WTC11 (cell line): ENCODE data around the gene ZBTB21. TPM values are rescaled to one million over a fixed set of nuclear protein-coding genes. Genes with fewer than 3 reads are reported as not detected.

Experiments
- ATAC-seq: fragments of 200-7000 bp; cut with Tn5 transposase; 2 replicates; pipeline ENCODE4 v1.10.0; 2021; ENCODE audit warnings: mild to moderate bottlenecking, moderate library complexity
- CTCF ChIA-PET: fragments of 300-600 bp; sonication (Branson Sonifier 250); formaldehyde crosslinking; loops from one replicate; lab custom pipeline; 2021; ENCODE audit warnings: antibody characterized with exemption; lab: Charles Lee
- POLR2A ChIA-PET: fragments of 350-600 bp; sonication (Branson Sonifier 250); formaldehyde crosslinking; loops from one replicate; lab custom pipeline; 2021; ENCODE audit warnings: antibody characterized with exemption; lab: Charles Lee
- DNase-seq: peaks from one replicate; pipeline ENCODE4 v3.0.0; 2021; ENCODE audit warnings: low spot score
- H3K27ac Mint-ChIP-seq: 2 replicates; pipeline ENCODE4 v1.8.0; 2021; ENCODE audit warnings: mixed read lengths
- H3K27me3 Mint-ChIP-seq: 2 replicates; pipeline ENCODE4 v1.8.0; 2021; ENCODE audit warnings: low read depth, mild to moderate bottlenecking, moderate library complexity, mixed read lengths
- H3K36me3 Mint-ChIP-seq: 2 replicates; pipeline ENCODE4 v1.8.0; 2021; ENCODE audit warnings: mixed read lengths
- H3K4me1 Mint-ChIP-seq: 2 replicates; pipeline ENCODE4 v1.8.0; 2022; ENCODE audit warnings: mixed read lengths
- H3K4me3 Mint-ChIP-seq: 2 replicates; pipeline ENCODE4 v1.8.0; 2021; ENCODE audit warnings: mild to moderate bottlenecking, moderate library complexity, mixed read lengths
- H3K9me3 Mint-ChIP-seq: 2 replicates; pipeline ENCODE4 v1.8.0; 2021; ENCODE audit warnings: mixed read lengths
- ATF1 ChIP-seq: sonication (generic); formaldehyde crosslinking; IDR thresholded peaks from 2 replicates; pipeline ENCODE4 v1.8.1; 2023; ENCODE audit warnings: mild to moderate bottlenecking, moderate library complexity, missing genetic modification reagents
- ATF2 ChIP-seq: sonication (generic); formaldehyde crosslinking; IDR thresholded peaks from 2 replicates; pipeline ENCODE4 v1.8.1; 2022; ENCODE audit warnings: low read depth, missing genetic modification reagents, borderline replicate concordance
- ATF6 ChIP-seq: sonication (generic); formaldehyde crosslinking; IDR thresholded peaks from 2 replicates; pipeline ENCODE4 v1.8.1; 2023; ENCODE audit warnings: mild to moderate bottlenecking, missing genetic modification reagents
- CBFB ChIP-seq: sonication (generic); formaldehyde crosslinking; IDR thresholded peaks from 2 replicates; pipeline ENCODE4 v1.8.1; 2022; ENCODE audit warnings: mild to moderate bottlenecking, low read depth, missing genetic modification reagents
- ESRRA ChIP-seq: sonication (generic); formaldehyde crosslinking; IDR thresholded peaks from 2 replicates; pipeline ENCODE4 v1.8.1; 2022; ENCODE audit warnings: mild to moderate bottlenecking, missing genetic modification reagents, borderline replicate concordance
- ETV6 ChIP-seq: sonication (generic); formaldehyde crosslinking; IDR thresholded peaks from 2 replicates; pipeline ENCODE4 v1.8.1; 2022; ENCODE audit warnings: mild to moderate bottlenecking, missing genetic modification reagents
- FOXK1 ChIP-seq: sonication (generic); formaldehyde crosslinking; IDR thresholded peaks from 2 replicates; pipeline ENCODE4 v1.8.0; 2022; ENCODE audit warnings: mild to moderate bottlenecking, moderate library complexity, missing genetic modification reagents
- FOXP4 ChIP-seq: sonication (generic); formaldehyde crosslinking; IDR thresholded peaks from 2 replicates; pipeline ENCODE4 v1.8.0; 2022; ENCODE audit warnings: mild to moderate bottlenecking, missing genetic modification reagents
- GRHL2 ChIP-seq: fragments of 250-450 bp; sonication (Bioruptor Pico); IDR thresholded peaks from 2 replicates; pipeline ENCODE4 v1.8.0; 2022; ENCODE audit warnings: mild to moderate bottlenecking, moderate library complexity; ENCODE audit not compliant: insufficient replicate concordance, severe bottlenecking
- HMGA2 ChIP-seq: fragments of 250-450 bp; sonication (Bioruptor Pico); IDR thresholded peaks from 2 replicates; pipeline ENCODE4 v1.4.0; 2021; ENCODE audit warnings: mild to moderate bottlenecking, moderate library complexity
- JUN ChIP-seq: sonication (generic); formaldehyde crosslinking; IDR thresholded peaks from 2 replicates; pipeline ENCODE4 v1.8.0; 2023; ENCODE audit warnings: mild to moderate bottlenecking, missing genetic modification reagents
- KAT7 ChIP-seq: sonication (generic); formaldehyde crosslinking; IDR thresholded peaks from 2 replicates; pipeline ENCODE4 v1.8.1; 2023; ENCODE audit warnings: missing genetic modification reagents, mild to moderate bottlenecking, borderline replicate concordance
- MLX ChIP-seq: sonication (generic); formaldehyde crosslinking; IDR thresholded peaks from 2 replicates; pipeline ENCODE4 v1.8.1; 2023; ENCODE audit warnings: mild to moderate bottlenecking, missing genetic modification reagents, moderate library complexity
- MYBL2 ChIP-seq: sonication (generic); formaldehyde crosslinking; IDR thresholded peaks from 2 replicates; pipeline ENCODE4 v1.8.1; 2023; ENCODE audit warnings: mild to moderate bottlenecking, moderate library complexity, missing genetic modification reagents
- NFATC4 ChIP-seq: fragments of 250-450 bp; sonication (Bioruptor Pico); IDR thresholded peaks from 2 replicates; pipeline ENCODE4 v1.9.0; 2021; ENCODE audit warnings: mild to moderate bottlenecking
- NFYB ChIP-seq: sonication (generic); formaldehyde crosslinking; conservative IDR thresholded peaks from 2 replicates; pipeline ENCODE4 v1.8.0; 2022; ENCODE audit warnings: low read depth, missing genetic modification reagents
- NR1H2 ChIP-seq: sonication (generic); formaldehyde crosslinking; IDR thresholded peaks from 2 replicates; pipeline ENCODE4 v1.9.0; 2021; ENCODE audit warnings: mild to moderate bottlenecking, moderate library complexity, missing genetic modification reagents
- PRRX2 ChIP-seq: fragments of 250-450 bp; sonication (Bioruptor Pico); IDR thresholded peaks from 2 replicates; pipeline ENCODE4 v1.8.0; 2021; ENCODE audit warnings: mild to moderate bottlenecking
- RELA ChIP-seq: sonication (generic); formaldehyde crosslinking; IDR thresholded peaks from 2 replicates; pipeline ENCODE4 v1.8.1; 2022; ENCODE audit warnings: missing genetic modification reagents, mild to moderate bottlenecking, borderline replicate concordance
- RORB ChIP-seq: fragments of 250-450 bp; sonication (Bioruptor Pico); IDR thresholded peaks from 2 replicates; pipeline ENCODE4 v1.9.0; 2021; ENCODE audit warnings: mild to moderate bottlenecking
- SMAD4 ChIP-seq: sonication (generic); formaldehyde crosslinking; IDR thresholded peaks from 2 replicates; pipeline ENCODE4 v1.8.0; 2022; ENCODE audit warnings: mild to moderate bottlenecking, missing genetic modification reagents
- TEAD4 ChIP-seq: sonication (generic); formaldehyde crosslinking; IDR thresholded peaks from 2 replicates; pipeline ENCODE4 v1.8.0; 2022; ENCODE audit warnings: mild to moderate bottlenecking, missing genetic modification reagents
- ZMAT4 ChIP-seq: fragments of 250-450 bp; sonication (Bioruptor Pico); IDR thresholded peaks from 2 replicates; pipeline ENCODE4 v1.9.0; 2021; ENCODE audit warnings: mild to moderate bottlenecking
- ZNF232 ChIP-seq: sonication (generic); formaldehyde crosslinking; IDR thresholded peaks from 2 replicates; pipeline ENCODE4 v1.8.0; 2022; ENCODE audit warnings: mild to moderate bottlenecking, missing genetic modification reagents
- ZNF416 ChIP-seq: fragments of 250-450 bp; sonication (Bioruptor Pico); IDR thresholded peaks from 2 replicates; pipeline ENCODE4 v1.9.0; 2021; ENCODE audit warnings: mild to moderate bottlenecking, inconsistent platforms
- ZNF671 ChIP-seq: fragments of 250-450 bp; sonication (Bioruptor Pico); IDR thresholded peaks from 2 replicates; pipeline ENCODE4 v1.8.0; 2021; ENCODE audit warnings: mild to moderate bottlenecking
- ZSCAN18 ChIP-seq: fragments of 250-450 bp; sonication (Bioruptor Pico); IDR thresholded peaks from 2 replicates; pipeline ENCODE4 v2.1.2; 2022; ENCODE audit warnings: mild to moderate bottlenecking, moderate library complexity
- total RNA-seq: library from RNA; stranded (reverse); gene quantifications from 3 replicates; pipeline ENCODE4 v1.2.3, GENCODE V29; 2021

ZBTB21 gene
- total RNA-seq, 1 experiment from 2014 or later, result 13.8 TPM

GRCh38 chr21:41942457-41942856 lies 67.7 kb downstream of the ZBTB21 start (continued):
- TF ChIP-seq ESRRA, result no peak

GRCh38 chr21:41941941-41942340 lies 68.2 kb downstream of the ZBTB21 start:
- TF ChIP-seq ZMAT4 (CRISPR knock-in tag) (no peak), ESRRA (no peak), CBFB (CRISPR knock-in tag) (no peak), ZNF232 (CRISPR knock-in tag) (no peak), FOXP4 (CRISPR knock-in tag) (no peak), NR1H2 (CRISPR knock-in tag) (no peak), PRRX2 (CRISPR knock-in tag) (no peak), ATF1 (CRISPR knock-in tag) (no peak), MYBL2 (no peak), ATF6 (CRISPR knock-in tag) (no peak), TEAD4 (no peak), ZSCAN18 (CRISPR knock-in tag) (no peak), FOXK1 (CRISPR knock-in tag) (no peak), ZNF671 (no peak)
- Mint-ChIP-seq H3K36me3 (no peaks in the 10 kb centered on the region), H3K27me3 (no peaks in the 10 kb centered on the region), H3K4me3 (no peak overlapping the region), H3K4me1 (no peaks in the 10 kb centered on the region), H3K9me3 (peaks cover 6% of the 10 kb centered on the region; the same call in 1 of the 2 replicates), H3K27ac (no peak overlapping the region)
- DNase-seq (no peak), ATAC-seq (no peak)
- CTCF ChIA-PET, result no interaction called here
- POLR2A ChIA-PET, result no interaction called here

GRCh38 chr21:41940431-41940830 lies 69.7 kb downstream of the ZBTB21 start:
- ChIA-PET POLR2A (no interaction called here), CTCF (interaction anchor here (0.6 to 1.0 kb wide), 3 partner anchors 11 to 200 kb away, joined by 3 to 4 read pairs (median 3); no protein-coding TSS in a partner anchor)
- H3K27me3 Mint-ChIP-seq, result no peaks in the 10 kb centered on the region
- H3K36me3 Mint-ChIP-seq, result no peaks in the 10 kb centered on the region
- peaks cover 6% of the 10 kb centered on the region; the same call in 1 of the 2 replicates for H3K9me3 Mint-ChIP-seq
- ATAC-seq (no peak), DNase-seq (no peak)
- no peaks in the 10 kb centered on the region for H3K4me1 Mint-ChIP-seq
- no peak overlapping the region for H3K4me3 Mint-ChIP-seq
- H3K27ac Mint-ChIP-seq, result no peak overlapping the region
- no peak for TF ChIP-seq RORB (CRISPR knock-in tag)
- no peak for TF ChIP-seq HMGA2 (CRISPR knock-in tag)
- TF ChIP-seq SMAD4, result no peak
- TF ChIP-seq ATF2 (CRISPR knock-in tag), result no peak
- no peak for TF ChIP-seq ETV6 (CRISPR knock-in tag)
- no peak for TF ChIP-seq MLX
- no peak for TF ChIP-seq FOXP4 (CRISPR knock-in tag)
- no peak for TF ChIP-seq NFATC4
- no peak for TF ChIP-seq JUN (CRISPR knock-in tag)
- no peak for TF ChIP-seq GRHL2 (CRISPR knock-in tag)
- no peak for TF ChIP-seq RELA
- no peak for TF ChIP-seq NFYB (CRISPR knock-in tag)
- TF ChIP-seq KAT7 (CRISPR knock-in tag), result no peak
- TF ChIP-seq ZNF416 (CRISPR knock-in tag), result no peak
